ENCODE results near the gene ENDOU.

Gene ENDOU

GRCh38 chr12:47737936-47738594 is 12.8 kb upstream of the ENDOU start:
- no peak overlapping the region for H3K4me3 ChIP-seq (ENCODE audit: low read depth, low read length)
- DNase-seq (ENCODE audit: low read depth): no peak
- no peak for TF ChIP-seq CTCF (IDR thresholded peaks at IDR 0.05; ENCODE audit: control insufficient read depth, extremely low read depth, insufficient read depth)

DNA sequence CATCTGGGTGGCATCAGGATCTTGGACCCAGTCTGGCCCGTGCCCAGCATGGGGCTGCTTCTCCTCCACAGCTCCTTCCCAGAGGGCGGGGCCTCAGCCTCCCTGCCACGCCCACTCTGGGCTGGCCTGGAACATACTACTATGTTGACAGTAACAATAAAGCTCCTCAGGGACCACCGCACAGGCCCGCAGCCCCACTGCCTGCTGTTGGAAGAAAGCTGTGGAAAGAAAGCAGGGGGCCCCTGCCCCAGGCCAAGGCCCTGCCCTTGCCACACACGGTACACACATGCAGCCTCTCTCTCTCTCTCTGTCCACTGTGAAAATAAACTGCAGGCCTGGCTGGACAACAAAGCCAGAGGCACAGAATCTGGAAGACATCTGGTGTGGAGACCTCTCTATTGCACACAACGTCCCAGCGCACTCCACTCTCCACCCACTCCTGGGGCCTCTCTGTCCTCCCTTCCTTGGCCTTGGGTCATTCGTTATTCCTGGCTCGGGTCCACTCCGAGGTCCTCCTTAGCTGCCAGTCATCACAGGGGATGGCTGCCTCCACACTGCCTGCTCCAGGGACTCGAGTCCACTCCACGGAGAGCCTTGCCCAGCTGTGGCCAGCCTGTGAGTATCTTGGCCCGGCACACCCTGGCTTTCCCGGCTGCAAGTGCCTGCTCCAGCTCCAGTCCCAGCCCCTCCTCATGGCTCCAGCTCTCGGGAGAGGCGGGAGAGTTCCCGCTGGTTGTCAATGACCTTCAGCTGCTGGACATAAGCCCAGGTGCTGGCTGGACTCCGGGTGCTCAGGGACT is 11.8 kb upstream of the ENDOU start:
- DNase-seq (ENCODE audit: low read depth): no peak
- no peak for TF ChIP-seq CTCF (IDR thresholded peaks at IDR 0.05; ENCODE audit: control insufficient read depth, extremely low read depth, insufficient read depth)
- no peak overlapping the region for H3K4me3 ChIP-seq (ENCODE audit: low read depth, low read length)

GRCh38 chr12:47736216-47736615 is 10.9 kb upstream of the ENDOU start:
- H3K4me3 ChIP-seq (ENCODE audit: low read depth, low read length): no peak overlapping the region
- TF ChIP-seq CTCF (IDR thresholded peaks at IDR 0.05; ENCODE audit: control insufficient read depth, extremely low read depth, insufficient read depth): no peak
- DNase-seq (ENCODE audit: low read depth): no peak

DNA sequence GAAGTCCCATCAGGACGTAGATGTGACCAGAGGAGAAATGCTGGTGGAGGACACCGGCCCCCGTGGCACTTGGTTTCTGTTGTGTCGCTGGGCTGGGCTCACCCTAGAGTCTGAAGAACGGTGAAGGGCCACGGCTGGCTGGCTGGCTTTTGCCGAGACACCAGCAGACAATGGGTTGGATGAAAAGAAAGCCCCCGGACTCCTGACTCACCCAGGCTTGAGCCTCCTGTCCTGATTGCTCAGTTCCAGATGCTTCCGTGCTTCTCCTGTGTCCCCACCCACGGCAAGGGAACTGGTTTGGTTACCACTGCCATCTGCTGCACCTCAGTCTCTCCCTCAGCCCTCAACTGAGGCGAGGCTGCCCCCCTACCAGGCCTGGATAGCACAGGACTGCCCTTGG is 10.4 kb upstream of the ENDOU start:
- no peak for DNase-seq (ENCODE audit: low read depth)

DNA sequence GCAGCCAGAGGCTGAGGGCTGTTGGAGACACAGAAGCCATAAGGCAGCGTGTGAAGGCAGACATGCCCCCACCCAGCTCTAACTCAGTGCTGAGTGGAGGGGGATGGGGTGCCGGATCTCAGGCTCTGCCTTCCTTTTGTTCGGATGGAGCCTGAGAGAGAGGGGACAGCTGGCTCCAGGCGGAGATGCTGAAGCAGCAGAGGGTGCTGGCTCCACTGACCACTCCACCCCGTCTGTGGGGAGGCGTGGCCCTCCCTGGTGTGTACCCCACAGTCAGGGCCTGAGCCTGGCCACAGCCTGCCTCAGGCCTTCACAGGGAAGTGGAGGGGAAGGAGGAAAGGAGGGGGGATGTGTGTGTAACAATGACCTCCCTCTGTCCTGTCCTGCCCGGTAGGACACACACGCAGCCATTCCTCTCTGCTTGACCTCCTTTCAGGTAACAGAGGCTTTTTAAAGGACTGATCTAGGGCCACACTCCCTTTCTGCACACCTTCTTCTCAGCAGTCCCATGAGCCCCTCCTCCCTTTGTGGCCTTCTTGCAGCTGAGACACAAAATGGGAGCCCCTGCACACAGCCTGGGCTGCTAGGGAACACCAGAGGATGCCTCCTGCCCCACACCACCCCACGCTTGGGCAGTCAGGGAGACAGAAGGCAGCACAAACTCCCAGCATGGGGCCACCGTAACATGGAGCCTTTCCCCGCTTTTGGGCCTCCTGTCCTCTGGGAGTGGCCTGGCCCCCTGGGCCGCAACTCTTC is 9.6 kb upstream of the ENDOU start:
- no peak overlapping the region for H3K4me3 ChIP-seq (ENCODE audit: low read depth, low read length)
- DNase-seq (ENCODE audit: low read depth): no peak
- no peak for TF ChIP-seq CTCF (IDR thresholded peaks at IDR 0.05; ENCODE audit: control insufficient read depth, extremely low read depth, insufficient read depth)

More for the DNA sequence above, 10.4 kb upstream of the ENDOU start:
- no peak for TF ChIP-seq CTCF (IDR thresholded peaks at IDR 0.05; ENCODE audit: control insufficient read depth, extremely low read depth, insufficient read depth)
- H3K4me3 ChIP-seq (ENCODE audit: low read depth, low read length): no peak overlapping the region

DNA sequence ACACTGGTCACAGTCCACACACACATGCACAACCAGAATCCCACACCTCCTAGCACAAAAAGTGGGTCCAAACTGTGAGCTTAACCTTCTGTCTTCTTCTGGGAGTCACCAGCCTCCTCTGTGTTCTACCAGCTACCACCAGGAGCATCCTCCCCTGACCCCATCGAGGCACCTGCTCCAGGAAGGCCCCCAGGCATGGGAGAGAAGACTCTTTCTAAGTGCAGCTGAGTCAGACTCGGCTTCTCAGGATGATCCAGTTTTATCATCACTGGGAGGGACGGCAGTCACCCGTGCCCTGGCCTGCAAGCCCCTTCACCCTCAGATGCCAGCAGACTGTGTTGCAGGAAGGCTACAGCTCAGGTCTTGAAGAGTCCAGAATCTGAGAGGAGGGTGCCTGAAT is 7.9 kb upstream of the ENDOU start:
- no peak overlapping the region for H3K4me3 ChIP-seq (ENCODE audit: low read depth, low read length)
- no peak for DNase-seq (ENCODE audit: low read depth)
- TF ChIP-seq CTCF (IDR thresholded peaks at IDR 0.05; ENCODE audit: control insufficient read depth, extremely low read depth, insufficient read depth): no peak
